Smooth muscle cell (in vitro differentiated cells): ENCODE results near the gene PPP1R3G. TPM values are rescaled to one million over a fixed set of nuclear protein-coding genes. Genes with fewer than 3 reads are reported as not detected.

Experiments
- DNase-seq: peaks from one replicate; lab custom pipeline; 2025; ENCODE audit not compliant: unreplicated experiment; lab: John Stamatoyannopoulos, UW
- H2AFZ ChIP-seq: fragments of 200-600 bp; sonication (generic); 2 replicates; pipeline ENCODE4 v1.6.0; 2016; ENCODE audit warnings: antibody characterized with exemption, low read depth, mild to moderate bottlenecking
- H3F3A ChIP-seq: fragments of 200-600 bp; sonication (generic); 2 replicates; pipeline ENCODE4 v1.6.0; 2017; ENCODE audit warnings: antibody characterized with exemption, low read depth
- H3K27ac ChIP-seq: fragments of 200-600 bp; sonication (generic); 2 replicates; pipeline ENCODE4 v1.5.1; 2016; ENCODE audit warnings: low read depth, mild to moderate bottlenecking
- H3K27me3 ChIP-seq: fragments of 200-600 bp; sonication (generic); 2 replicates; pipeline ENCODE4 v1.6.1; 2016; ENCODE audit warnings: low read depth, mild to moderate bottlenecking
- H3K36me3 ChIP-seq: fragments of 200-600 bp; sonication (generic); 2 replicates; pipeline ENCODE4 v1.5.1; 2016; ENCODE audit warnings: low read depth
- H3K4me1 ChIP-seq: fragments of 200-600 bp; sonication (generic); 2 replicates; pipeline ENCODE4 v1.5.1; 2016; ENCODE audit warnings: low read depth
- H3K4me2 ChIP-seq: fragments of 200-600 bp; sonication (generic); 2 replicates; pipeline ENCODE4 v1.6.0; 2016; ENCODE audit warnings: mild to moderate bottlenecking
- H3K4me3 ChIP-seq: fragments of 200-600 bp; sonication (generic); 2 replicates; pipeline ENCODE4 v1.5.1; 2016; ENCODE audit warnings: mild to moderate bottlenecking
- H3K79me2 ChIP-seq: fragments of 200-600 bp; sonication (generic); 2 replicates; pipeline ENCODE4 v1.6.0; 2016; ENCODE audit warnings: low read depth, mild to moderate bottlenecking
- H3K9ac ChIP-seq: fragments of 200-600 bp; sonication (generic); 2 replicates; pipeline ENCODE4 v1.6.0; 2016; ENCODE audit warnings: low read depth
- H3K9me3 ChIP-seq: fragments of 200-600 bp; sonication (generic); replicated peaks from 2 replicates; pipeline ENCODE4 v1.5.1; 2016; ENCODE audit warnings: low read depth
- H4K20me1 ChIP-seq: fragments of 200-600 bp; sonication (generic); 2 replicates; pipeline ENCODE4 v1.6.0; 2016; ENCODE audit warnings: low read depth
- WGBS: methylation state at CpG from one replicate; pipeline ENCODE4 v1.1.7; 2016; ENCODE audit warnings: low lambda C conversion rate; 5-methylcytosine and 5-hydroxymethylcytosine counted together
- polyA plus RNA-seq: library from polyadenylated mRNA; unstranded; fragments of >200 nt; fragmentation: Nextera tagmentation; extraction: Ambion mirVana; gene quantifications from 2 replicates; pipeline ENCODE4 v1.2.1, GENCODE V29; 2016
- total RNA-seq: library from RNA; depleted of rRNA; stranded (reverse); fragments of >200 nt; gene quantifications from 2 replicates; pipeline ENCODE4 v1.2.3, GENCODE V29; 2014
- TF ChIP-seq, protein P1 (sequence below): fragments of 200-600 bp; sonication (generic); IDR thresholded peaks from 2 replicates; pipeline ENCODE4 v1.5.1; 2017; ENCODE audit warnings: borderline replicate concordance, mild to moderate bottlenecking, antibody characterized with exemption; ENCODE audit not compliant: insufficient read depth, poor library complexity, severe bottlenecking

The PPP1R3G gene
- total and polyA plus RNA-seq, 2 experiments from 2014 or later: 0.63 to 1.4 TPM

GRCh38 chr6:5082487-5083306 lies 2.4 kb upstream of the PPP1R3G start:
- Histone ChIP-seq H4K20me1 (no peaks in the 10 kb centered on the region), H3K27ac (peak overlapping the region; percentile 72), H3K4me1 (peaks cover 9% of the 10 kb centered on the region), H3F3A (peaks cover 13% of the 10 kb centered on the region), H3K9me3 (no peaks in the 10 kb centered on the region), H3K27me3 (peaks cover 10% of the 10 kb centered on the region), H3K4me3 (no peak overlapping the region), H3K9ac (peak overlapping the region; percentile 15), H3K36me3 (no peaks in the 10 kb centered on the region), H2AFZ (no peak overlapping the region), H3K4me2 (no peak overlapping the region), H3K79me2 (no peaks in the 10 kb centered on the region)
- 60% methylated on average over 12 of the region's 12 CpGs for WGBS
- no peak for DNase-seq
- TF ChIP-seq, protein P1, sequence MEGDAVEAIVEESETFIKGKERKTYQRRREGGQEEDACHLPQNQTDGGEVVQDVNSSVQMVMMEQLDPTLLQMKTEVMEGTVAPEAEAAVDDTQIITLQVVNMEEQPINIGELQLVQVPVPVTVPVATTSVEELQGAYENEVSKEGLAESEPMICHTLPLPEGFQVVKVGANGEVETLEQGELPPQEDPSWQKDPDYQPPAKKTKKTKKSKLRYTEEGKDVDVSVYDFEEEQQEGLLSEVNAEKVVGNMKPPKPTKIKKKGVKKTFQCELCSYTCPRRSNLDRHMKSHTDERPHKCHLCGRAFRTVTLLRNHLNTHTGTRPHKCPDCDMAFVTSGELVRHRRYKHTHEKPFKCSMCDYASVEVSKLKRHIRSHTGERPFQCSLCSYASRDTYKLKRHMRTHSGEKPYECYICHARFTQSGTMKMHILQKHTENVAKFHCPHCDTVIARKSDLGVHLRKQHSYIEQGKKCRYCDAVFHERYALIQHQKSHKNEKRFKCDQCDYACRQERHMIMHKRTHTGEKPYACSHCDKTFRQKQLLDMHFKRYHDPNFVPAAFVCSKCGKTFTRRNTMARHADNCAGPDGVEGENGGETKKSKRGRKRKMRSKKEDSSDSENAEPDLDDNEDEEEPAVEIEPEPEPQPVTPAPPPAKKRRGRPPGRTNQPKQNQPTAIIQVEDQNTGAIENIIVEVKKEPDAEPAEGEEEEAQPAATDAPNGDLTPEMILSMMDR: no peak

DNA sequence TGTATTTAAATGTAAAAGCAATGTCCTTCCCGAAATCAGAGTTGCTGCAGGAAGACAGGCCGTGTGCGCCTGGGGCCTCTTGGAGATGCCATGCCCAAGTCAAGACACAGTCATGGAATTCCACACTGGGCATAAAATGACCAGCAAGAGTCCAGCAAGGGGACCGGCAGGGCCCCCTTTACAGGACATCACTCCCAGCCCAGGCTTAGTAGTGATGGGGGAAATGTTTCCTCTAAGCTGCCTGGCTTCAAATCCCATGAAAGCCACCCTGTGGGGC lies 1.9 kb upstream of the PPP1R3G start:
- no peak for DNase-seq
- Histone ChIP-seq H3K4me2 (no peak overlapping the region), H3K4me3 (no peak overlapping the region), H3K36me3 (no peaks in the 10 kb centered on the region), H2AFZ (no peak overlapping the region), H3K79me2 (no peaks in the 10 kb centered on the region), H3K4me1 (peaks cover 9% of the 10 kb centered on the region), H3K9ac (no peak overlapping the region), H3K27me3 (peaks cover 10% of the 10 kb centered on the region), H3K27ac (no peak overlapping the region), H3K9me3 (no peaks in the 10 kb centered on the region), H3F3A (peaks cover 13% of the 10 kb centered on the region), H4K20me1 (no peaks in the 10 kb centered on the region)
- WGBS: 76% methylated on average over 4 of the region's 4 CpGs
- TF ChIP-seq, protein P1: no peak

- TF ChIP-seq, protein P1: no peak
- Histone ChIP-seq H3K9me3 (no peaks in the 10 kb centered on the region), H3F3A (peaks cover 13% of the 10 kb centered on the region), H3K79me2 (no peaks in the 10 kb centered on the region), H3K36me3 (no peaks in the 10 kb centered on the region), H3K27me3 (peaks cover 10% of the 10 kb centered on the region), H4K20me1 (no peaks in the 10 kb centered on the region), H3K9ac (no peak overlapping the region), H3K4me2 (peak overlapping the region; percentile 96), H3K27ac (no peak overlapping the region), H3K4me3 (peak overlapping the region; percentile 66), H3K4me1 (peaks cover 9% of the 10 kb centered on the region), H2AFZ (peak overlapping the region; percentile 49)
- no peak for DNase-seq
- 65% methylated on average over 18 of the region's 18 CpGs for WGBS
These were observed 1.3 kb upstream of the PPP1R3G start for GRCh38 chr6:5083813-5084359.
